NCI-H187 treated with DMSO at 0.1 percent for 48 hours (cell line): Measurements from ENCODE around the gene AHRR.

Experiments
- DNase-seq: peaks from one replicate; lab custom pipeline; 2025; lab: John Stamatoyannopoulos, UW

Gene AHRR

GRCh38 chr5:347712-348284, 26.3 kb downstream of the AHRR start:
- DNase-seq, result no peak

GRCh38 chr5:348726-349125, 27.2 kb downstream of the AHRR start:
- DNase-seq, result no peak

GRCh38 chr5:350355-350754, 28.8 kb downstream of the AHRR start:
- no peak for DNase-seq

GRCh38 chr5:351084-351920, 29.8 kb downstream of the AHRR start:
- DNase-seq, result no peak

- DNase-seq, result no peak
Measured at GRCh38 chr5:351921-352245, 30.4 kb downstream of the AHRR start.

- no peak for DNase-seq
Measured at GRCh38 chr5:352639-353611, 31.4 kb downstream of the AHRR start.

GRCh38 chr5:353612-354580, 32.4 kb downstream of the AHRR start:
- DNase-seq, result no peak

- DNase-seq, result no peak
Measured at GRCh38 chr5:354581-355378, 33.3 kb downstream of the AHRR start.

GRCh38 chr5:355379-355935, 33.9 kb downstream of the AHRR start:
- no peak for DNase-seq

- no peak for DNase-seq
Measured at GRCh38 chr5:355958-356357, 34.4 kb downstream of the AHRR start.

GRCh38 chr5:359301-359897, 37.9 kb downstream of the AHRR start:
- no peak for DNase-seq

- no peak for DNase-seq
Measured at GRCh38 chr5:360257-361027, 38.9 kb downstream of the AHRR start.

GRCh38 chr5:362189-362588, 40.7 kb downstream of the AHRR start:
- no peak for DNase-seq

- DNase-seq, result no peak
Measured at GRCh38 chr5:362978-363765, 41.7 kb downstream of the AHRR start.

GRCh38 chr5:364497-364896, 43.0 kb downstream of the AHRR start:
- no peak for DNase-seq

GRCh38 chr5:366541-367357, 45.2 kb downstream of the AHRR start:
- no peak for DNase-seq

- no peak for DNase-seq
Measured at GRCh38 chr5:367358-368130, 46.0 kb downstream of the AHRR start.
